GM23338 (cell line): ENCODE data around the gene GGCT. TPM values are rescaled to one million over a fixed set of nuclear protein-coding genes. Genes with fewer than 3 reads are reported as not detected.

Source experiments
- ATAC-seq: fragments of 200-7000 bp; cut with Tn5 transposase; 3 replicates; pipeline ENCODE4 v1.9.1; 2020
- DNase-seq: peaks from one replicate; pipeline ENCODE4 v3.0.0-alpha.2; 2015; ENCODE audit warnings: low spot score
- H2AFZ ChIP-seq: fragments of 200-600 bp; sonication (generic); 2 replicates; pipeline ENCODE4 v1.8.0; 2016; ENCODE audit warnings: antibody characterized with exemption, mild to moderate bottlenecking, moderate library complexity
- H3F3A ChIP-seq: fragments of 200-600 bp; sonication (generic); replicated peaks from 2 replicates; pipeline ENCODE4 v1.8.0; 2017; ENCODE audit warnings: antibody characterized with exemption, mixed run types, low read depth
- H3K27ac ChIP-seq: fragments of 200-600 bp; sonication (generic); 2 replicates; pipeline ENCODE4 v1.6.1; 2016; ENCODE audit warnings: low read depth
- H3K27me3 ChIP-seq: fragments of 200-600 bp; sonication (generic); 2 replicates; pipeline ENCODE4 v1.8.0; 2016; ENCODE audit warnings: mild to moderate bottlenecking, mixed run types, moderate library complexity; ENCODE audit not compliant: insufficient read depth
- H3K36me3 ChIP-seq: fragments of 200-600 bp; sonication (generic); 2 replicates; pipeline ENCODE4 v1.8.0; 2016; ENCODE audit warnings: mild to moderate bottlenecking; ENCODE audit not compliant: insufficient read depth
- H3K4me1 ChIP-seq: fragments of 200-600 bp; sonication (generic); 2 replicates; pipeline ENCODE4 v1.8.0; 2016; ENCODE audit warnings: mild to moderate bottlenecking, moderate library complexity; ENCODE audit not compliant: insufficient read depth
- H3K4me2 ChIP-seq: fragments of 200-600 bp; sonication (generic); 2 replicates; pipeline ENCODE4 v1.7.1; 2017; ENCODE audit warnings: mixed run types
- H3K4me3 ChIP-seq: fragments of 200-600 bp; sonication (generic); 2 replicates; pipeline ENCODE4 v1.6.1; 2016; ENCODE audit warnings: mixed run types
- H3K79me2 ChIP-seq: fragments of 200-600 bp; sonication (generic); replicated peaks from 2 replicates; pipeline ENCODE4 v1.8.0; 2017; ENCODE audit warnings: mild to moderate bottlenecking; ENCODE audit not compliant: insufficient read depth
- H3K9me2 ChIP-seq: fragments of 200-600 bp; sonication (generic); 2 replicates; pipeline ENCODE4 v1.8.0; 2017; ENCODE audit not compliant: insufficient read depth
- H4K20me1 ChIP-seq: fragments of 200-600 bp; sonication (generic); replicated peaks from 2 replicates; pipeline ENCODE4 v1.8.0; 2017; ENCODE audit warnings: mild to moderate bottlenecking; ENCODE audit not compliant: insufficient read depth
- H3K27ac Mint-ChIP-seq: 2 replicates; pipeline ENCODE4 v1.8.0; 2020; ENCODE audit warnings: inconsistent platforms, mild to moderate bottlenecking, moderate library complexity, mixed read lengths
- H3K27me3 Mint-ChIP-seq: 3 replicates; pipeline ENCODE4 v1.8.0; 2022; ENCODE audit warnings: low read depth, mild to moderate bottlenecking, moderate library complexity, mixed read lengths, inconsistent platforms; ENCODE audit not compliant: insufficient read depth, poor library complexity
- H3K36me3 Mint-ChIP-seq: 3 replicates; pipeline ENCODE4 v1.8.0; 2021; ENCODE audit warnings: low read depth, mild to moderate bottlenecking, inconsistent platforms, moderate library complexity, mixed read lengths
- H3K4me1 Mint-ChIP-seq: 3 replicates; pipeline ENCODE4 v1.8.0; 2020; ENCODE audit warnings: mild to moderate bottlenecking, inconsistent platforms, mixed read lengths
- H3K4me3 Mint-ChIP-seq: 3 replicates; pipeline ENCODE4 v1.8.0; 2021; ENCODE audit warnings: moderate library complexity, mild to moderate bottlenecking, inconsistent platforms, mixed read lengths
- H3K9me3 Mint-ChIP-seq: 3 replicates; pipeline ENCODE4 v1.8.0; 2020; ENCODE audit warnings: moderate library complexity, mild to moderate bottlenecking, inconsistent platforms, mixed read lengths
- CREB1 ChIP-seq: fragments of 250-450 bp; sonication (Bioruptor Pico); IDR thresholded peaks from 2 replicates; pipeline ENCODE4 v1.5.0; 2020; ENCODE audit warnings: low read depth, mild to moderate bottlenecking, moderate library complexity
- CTCF ChIP-seq, 2 experiments: fragments of 200-600 bp in 1 of 2; sonication (generic) in 1 of 2; conservative IDR thresholded peaks; 2 replicates each; pipeline versions ENCODE4 v1.5.1 to v1.6.1; 2016 to 2017; ENCODE audit warnings: antibody characterized with exemption in 2 of 2, low read depth in 2 of 2, mild to moderate bottlenecking in 2 of 2, moderate library complexity in 1 of 2
- EZH2 ChIP-seq: fragments of 200-600 bp; sonication (generic); IDR thresholded peaks from one replicate; pipeline ENCODE4 v1.8.0; 2017; ENCODE audit warnings: antibody characterized with exemption, mild to moderate bottlenecking, low read depth; ENCODE audit not compliant: unreplicated experiment
- JUNB ChIP-seq: IDR thresholded peaks from one replicate; pipeline ENCODE4 v1.6.1; 2016; ENCODE audit warnings: antibody characterized with exemption; ENCODE audit not compliant: unreplicated experiment
- NANOG ChIP-seq: IDR thresholded peaks from 2 replicates; pipeline ENCODE4 v1.6.1; 2016; ENCODE audit warnings: antibody characterized with exemption, borderline replicate concordance
- POLR2AphosphoS5 ChIP-seq: IDR thresholded peaks from 2 replicates; pipeline ENCODE4 v1.6.1; 2016; ENCODE audit warnings: antibody characterized with exemption, low read depth
- STAT1 ChIP-seq: IDR thresholded peaks from one replicate; pipeline ENCODE4 v1.6.1; 2016; ENCODE audit warnings: antibody characterized with exemption; ENCODE audit not compliant: unreplicated experiment
- ZNF114 ChIP-seq: fragments of 250-450 bp; sonication (Bioruptor Pico); IDR thresholded peaks from 2 replicates; pipeline ENCODE4 v1.5.0; 2020; ENCODE audit warnings: mild to moderate bottlenecking, moderate library complexity
- ZNF331 ChIP-seq: fragments of 250-450 bp; sonication (Bioruptor Pico); IDR thresholded peaks from 2 replicates; pipeline ENCODE4 v1.5.0; 2020; ENCODE audit warnings: low read depth, mild to moderate bottlenecking, moderate library complexity
- ZNF462 ChIP-seq: fragments of 250-450 bp; sonication (Bioruptor Pico); IDR thresholded peaks from 2 replicates; pipeline ENCODE4 v1.5.0; 2020; ENCODE audit warnings: mild to moderate bottlenecking, moderate library complexity
- polyA plus RNA-seq: library from polyadenylated mRNA; unstranded; fragments of >200 nt; fragmentation: Nextera tagmentation; extraction: Ambion mirVana; gene quantifications from 2 replicates; pipeline ENCODE4 v1.2.1, GENCODE V29; 2016
- total RNA-seq: library from RNA; depleted of rRNA; stranded (reverse); fragments of >200 nt; shearing (Covaris generic); gene quantifications from 2 replicates; pipeline ENCODE4 v1.2.3, GENCODE V29; 2014

The GGCT gene
- total and polyA plus RNA-seq, 2 experiments from 2014 or later, result 104 to 229 TPM

- Histone ChIP-seq H3F3A (no peaks in the 10 kb centered on the region), H3K4me1 (peaks cover 14% of the 10 kb centered on the region), H3K27me3 (no peaks in the 10 kb centered on the region), H2AFZ (no peak overlapping the region; the same call in 1 of the 2 replicates), H3K4me3 (no peak overlapping the region), H3K36me3 (no peaks in the 10 kb centered on the region), H3K79me2 (peaks cover 16% of the 10 kb centered on the region), H3K4me2 (peak overlapping the region; percentile 66; the same call in 1 of the 2 replicates), H3K9me2 (no peaks in the 10 kb centered on the region), H3K27ac (peak overlapping the region; percentile 69), H4K20me1 (no peaks in the 10 kb centered on the region)
- Mint-ChIP-seq H3K9me3 (no peaks in the 10 kb centered on the region), H3K27ac (0 out of 2 replicates have a peak overlapping the region, but pooled peaks have one; percentile 13), H3K4me3 (peak overlapping the region; percentile 29; the same call in 1 of the 3 replicates), H3K4me1 (peaks cover 22% of the 10 kb centered on the region), H3K36me3 (no peaks in the 10 kb centered on the region), H3K27me3 (peaks cover 2% of the 10 kb centered on the region)
- TF ChIP-seq CTCF (conservative IDR thresholded peaks at IDR 0.05; ENCODE audit: low read depth in 2 of 2), result peak; percentile 55 to 66
- peak; percentile 84 for TF ChIP-seq CREB1 (CRISPR knock-in tag)
- TF ChIP-seq JUNB, result no peak
- peak; percentile 96 for DNase-seq
- ATAC-seq, result peak; percentile 98
Observed at GRCh38 chr7:30469303-30469702, 35.3 kb downstream of the GGCT start.

- H2AFZ ChIP-seq, result peak overlapping the region; percentile 58; the same call in 1 of the 2 replicates
- DNase-seq (no peak), ATAC-seq (no peak)
- Mint-ChIP-seq H3K36me3 (no peaks in the 10 kb centered on the region), H3K4me1 (peaks cover 27% of the 10 kb centered on the region), H3K27ac (no peak overlapping the region; the same call in 1 of the 2 replicates), H3K9me3 (no peaks in the 10 kb centered on the region), H3K27me3 (peaks cover 7% of the 10 kb centered on the region), H3K4me3 (no peak overlapping the region)
- no peaks in the 10 kb centered on the region for H3K27me3 ChIP-seq
- peaks cover 14% of the 10 kb centered on the region for H3K4me1 ChIP-seq
- peak overlapping the region; percentile 29; the same call in 1 of the 2 replicates for H3K27ac ChIP-seq
- H3F3A ChIP-seq, result no peaks in the 10 kb centered on the region
- H3K9me2 ChIP-seq, result no peaks in the 10 kb centered on the region
- peaks cover 16% of the 10 kb centered on the region for H3K79me2 ChIP-seq
- H4K20me1 ChIP-seq, result no peaks in the 10 kb centered on the region
- no peak overlapping the region for H3K4me3 ChIP-seq
- H3K4me2 ChIP-seq, result peak overlapping the region; percentile 66
- H3K36me3 ChIP-seq, result no peaks in the 10 kb centered on the region
- no peak for TF ChIP-seq ZNF331
- TF ChIP-seq CTCF (conservative IDR thresholded peaks at IDR 0.05; ENCODE audit: low read depth in 2 of 2), result no peak
- no peak for TF ChIP-seq ZNF114 (CRISPR knock-in tag)
- no peak for TF ChIP-seq NANOG
- TF ChIP-seq ZNF462 (CRISPR knock-in tag), result no peak
- TF ChIP-seq STAT1, result no peak
- no peak for TF ChIP-seq EZH2
- TF ChIP-seq CREB1 (CRISPR knock-in tag), result no peak
- no peak for TF ChIP-seq POLR2AphosphoS5
Observed at GRCh38 chr7:30468791-30469190, 35.8 kb downstream of the GGCT start.
